H1 (cell line): ENCODE measurements around the gene ARHGAP22. TPM values are rescaled to one million over a fixed set of nuclear protein-coding genes. Genes with fewer than 3 reads are reported as not detected.

ENCODE experiments used
- CHD2 ChIP-seq: IDR thresholded peaks from 2 replicates; pipeline ENCODE4 v1.6.1; 2012; ENCODE audit warnings: low read length, improper control_type of control experiment
- CHD7 ChIP-seq: fragments of 300-600 bp; sonication (generic); IDR thresholded peaks from 2 replicates; pipeline ENCODE4 v1.7.1; 2012; ENCODE audit warnings: low read length, moderate library complexity, mild to moderate bottlenecking, inconsistent platforms; ENCODE audit not compliant: insufficient replicate concordance
- FOSL1 ChIP-seq: IDR thresholded peaks from 2 replicates; pipeline ENCODE4 v1.6.1; 2011; ENCODE audit warnings: mild to moderate bottlenecking, low read depth, low read length, moderate library complexity; ENCODE audit not compliant: insufficient read depth
- JUND ChIP-seq: IDR thresholded peaks from 2 replicates; pipeline ENCODE4 v1.6.1; 2011; ENCODE audit warnings: mild to moderate bottlenecking, improper control_type of control experiment, low read length
- KDM1A ChIP-seq: fragments of 200-600, 300-600 bp; sonication (generic); IDR thresholded peaks from 2 replicates; pipeline ENCODE4 v1.7.1; 2016; ENCODE audit warnings: mild to moderate bottlenecking, low read length, borderline replicate concordance
- KDM4A ChIP-seq: IDR thresholded peaks from one replicate; pipeline ENCODE4 v1.7.1; 2012; ENCODE audit warnings: low read depth, mild to moderate bottlenecking, moderate library complexity, low read length, inconsistent platforms; ENCODE audit not compliant: severe bottlenecking
- POU5F1 ChIP-seq: IDR thresholded peaks from 2 replicates; pipeline ENCODE4 v1.6.1; 2011; ENCODE audit warnings: low read depth, mild to moderate bottlenecking, low read length, moderate library complexity
- RNF2 ChIP-seq: fragments of 200-900, 300-1000 bp; sonication (generic); IDR thresholded peaks from 2 replicates; pipeline ENCODE4 v1.7.1; 2016; ENCODE audit warnings: borderline replicate concordance, low read depth, mild to moderate bottlenecking, antibody characterized with exemption, low read length; ENCODE audit not compliant: poor library complexity, severe bottlenecking; ENCODE audit errors: missing control alignments
- YY1 ChIP-seq: IDR thresholded peaks from 2 replicates; pipeline ENCODE4 v1.6.1; 2011; ENCODE audit warnings: low read depth, mild to moderate bottlenecking, low read length
- polyA plus RNA-seq, 7 experiments: library from polyadenylated mRNA; depleted of rRNA in 3 of 7; stranded (reverse) in 5 of 7; unstranded in 2 of 7; fragments of >200 nt in 5 of 7; fragments of 200-250 nt in 2 of 7; gene quantifications; 1 replicate in 5 of 7; 2 replicates in 1 of 7; 4 replicates in 1 of 7; pipeline versions ENCODE4 v1.2.1 to v1.2.3, GENCODE V29; 2011 to 2013; ENCODE audit warnings: missing spikeins in 2 of 7, mixed read lengths in 2 of 7
- total RNA-seq: library from RNA; stranded (reverse); fragmentation: NEBNext Ultra II Directional; extraction: Animal tissue kit (Norgen Biotek cat#: 25700); gene quantifications from 2 replicates; pipeline ENCODE4 v1.2.1, GENCODE V29; 2021

Gene ARHGAP22
- total and polyA plus RNA-seq, 2 of the 8 experiments (the other 6 are each of a cell fraction or from before 2014, with no cell fraction given) = 3.6 to 11.2 TPM

- TF ChIP-seq CHD7 = no peak
- TF ChIP-seq YY1 = no peak
- no peak for TF ChIP-seq CHD2
- no peak for TF ChIP-seq FOSL1
- no peak for TF ChIP-seq KDM4A
- no peak for TF ChIP-seq KDM1A
- no peak for TF ChIP-seq JUND
- no peak for TF ChIP-seq RNF2
- no peak for TF ChIP-seq POU5F1
Observed at GRCh38 chr10:48453451-48454301, 151.2 kb downstream of the ARHGAP22 start (continued).
